Neural cell (in vitro differentiated cells): Measurements from ENCODE around the gene YPEL2. TPM values are rescaled to one million over a fixed set of nuclear protein-coding genes. Genes with fewer than 3 reads are reported as not detected.

Source experiments
- H2AFZ ChIP-seq: fragments of 200-600, 300-800 bp; sonication (generic), shearing (Covaris generic); 2 replicates; pipeline ENCODE4 v1.6.0; 2014; ENCODE audit warnings: low read depth, mild to moderate bottlenecking, antibody characterized with exemption, low read length, moderate library complexity
- H3F3A ChIP-seq: fragments of 200-600 bp; shearing (Covaris generic); 2 replicates; pipeline ENCODE4 v1.6.1; 2016; ENCODE audit warnings: mild to moderate bottlenecking, moderate library complexity, mixed read lengths, antibody characterized with exemption, low read length; ENCODE audit not compliant: insufficient read depth, poor library complexity, severe bottlenecking
- H3K27ac ChIP-seq: fragments of 200-600, 300-800 bp; sonication (generic), shearing (Covaris generic); 2 replicates; pipeline ENCODE4 v1.5.1; 2014; ENCODE audit warnings: mild to moderate bottlenecking, low read length, moderate library complexity
- H3K27me3 ChIP-seq: fragments of 300-800, 200-600 bp; sonication (generic), shearing (Covaris generic); 2 replicates; pipeline ENCODE4 v1.6.0; 2014; ENCODE audit warnings: mild to moderate bottlenecking, low read depth, low read length, moderate library complexity; ENCODE audit not compliant: insufficient read depth
- H3K36me3 ChIP-seq: fragments of 300-800, 200-600 bp; sonication (generic), shearing (Covaris generic); 2 replicates; pipeline ENCODE4 v1.5.1; 2014; ENCODE audit warnings: mild to moderate bottlenecking, antibody characterized with exemption, low read length, moderate library complexity; ENCODE audit not compliant: insufficient read depth
- H3K4me2 ChIP-seq: fragments of 300-800, 200-600 bp; sonication (generic), shearing (Covaris generic); 2 replicates; pipeline ENCODE4 v1.6.0; 2014; ENCODE audit warnings: mild to moderate bottlenecking, low read length
- H3K4me3 ChIP-seq: fragments of 300-800, 200-600 bp; sonication (generic), shearing (Covaris generic); 2 replicates; pipeline ENCODE4 v1.5.1; 2014; ENCODE audit warnings: mild to moderate bottlenecking, low read length, moderate library complexity
- H3K79me2 ChIP-seq: fragments of 200-600 bp; shearing (Covaris generic); replicated peaks from 2 replicates; pipeline ENCODE4 v1.6.0; 2014; ENCODE audit warnings: mild to moderate bottlenecking, low read length, moderate library complexity; ENCODE audit not compliant: insufficient read depth
- H3K9ac ChIP-seq: fragments of 300-800, 200-600 bp; sonication (generic), shearing (Covaris generic); 2 replicates; pipeline ENCODE4 v1.6.1; 2016; ENCODE audit warnings: mild to moderate bottlenecking, low read length, mixed read lengths
- H3K9me2 ChIP-seq: fragments of 200-600 bp; shearing (Covaris generic); 2 replicates; pipeline ENCODE4 v1.6.1; 2016; ENCODE audit warnings: mild to moderate bottlenecking, low read length, mixed read lengths; ENCODE audit not compliant: insufficient read depth
- H3K9me3 ChIP-seq: fragments of 200-600, 300-800 bp; sonication (generic), shearing (Covaris generic); 2 replicates; pipeline ENCODE4 v1.6.1; 2016; ENCODE audit warnings: mild to moderate bottlenecking, mixed run types, low read length, moderate library complexity, mixed read lengths
- H4K20me1 ChIP-seq: fragments of 200-600 bp; shearing (Covaris generic); 2 replicates; pipeline ENCODE4 v1.6.1; 2016; ENCODE audit warnings: mild to moderate bottlenecking, mixed run types; ENCODE audit not compliant: insufficient read depth
- CTCF ChIP-seq: fragments of 450-650 bp; IDR thresholded peaks from 2 replicates; pipeline ENCODE4 v1.5.1; 2014; ENCODE audit warnings: antibody characterized with exemption, mild to moderate bottlenecking, moderate library complexity; ENCODE audit not compliant: poor library complexity, severe bottlenecking
- EP300 ChIP-seq: fragments of 450-650 bp; conservative IDR thresholded peaks from 2 replicates; pipeline ENCODE4 v1.6.1; 2014; ENCODE audit warnings: antibody characterized with exemption, mild to moderate bottlenecking, moderate library complexity; ENCODE audit not compliant: poor library complexity, severe bottlenecking
- EZH2 ChIP-seq: fragments of 200-600, 300-800 bp; shearing (Covaris generic), sonication (generic); IDR thresholded peaks from 2 replicates; pipeline ENCODE4 v1.6.1; 2014; ENCODE audit warnings: antibody characterized with exemption, low read length, borderline replicate concordance, mild to moderate bottlenecking; ENCODE audit not compliant: insufficient read depth, poor library complexity, severe bottlenecking
- MXI1 ChIP-seq: fragments of 450-650 bp; conservative IDR thresholded peaks from 2 replicates; pipeline ENCODE4 v1.6.1; 2014; ENCODE audit warnings: antibody characterized with exemption, mild to moderate bottlenecking; ENCODE audit not compliant: poor library complexity, severe bottlenecking
- POLR2AphosphoS5 ChIP-seq: IDR thresholded peaks from 2 replicates; pipeline ENCODE4 v1.6.1; 2012
- RAD21 ChIP-seq: fragments of 450-650 bp; conservative IDR thresholded peaks from 2 replicates; pipeline ENCODE4 v1.6.1; 2014; ENCODE audit warnings: antibody characterized with exemption, mild to moderate bottlenecking, moderate library complexity
- REST ChIP-seq: IDR thresholded peaks from 2 replicates; pipeline ENCODE4 v1.6.1; 2012; ENCODE audit warnings: borderline replicate concordance
- SMC3 ChIP-seq: fragments of 450-650 bp; conservative IDR thresholded peaks from 2 replicates; pipeline ENCODE4 v1.6.1; 2014; ENCODE audit warnings: antibody characterized with exemption, mild to moderate bottlenecking, moderate library complexity; ENCODE audit not compliant: poor library complexity
- TAF1 ChIP-seq: IDR thresholded peaks from 2 replicates; pipeline ENCODE4 v1.6.1; 2012; ENCODE audit warnings: low read depth
- polyA minus RNA-seq: library from RNA; depleted of rRNA, polyadenylated mRNA; stranded (reverse); fragments of >200 nt; gene quantifications from 2 replicates; pipeline ENCODE4 v1.2.3, GENCODE V29; 2014
- polyA plus RNA-seq: library from polyadenylated mRNA; depleted of rRNA; stranded (reverse); fragments of >200 nt; gene quantifications from 2 replicates; pipeline ENCODE4 v1.2.3, GENCODE V29; 2014

The YPEL2 gene
- polyA plus RNA-seq (16.1 and 17.0 TPM in 2 replicates), polyA minus RNA-seq (20.1 and 20.5 TPM in 2 replicates)

GRCh38 chr17:59331129-59331928, at the start of gene YPEL2:
Gene YPEL2 (plus strand): TSS chr17:59331655. CDS start chr17:59353410, 21,755 bp downstream.
- Histone ChIP-seq H3K4me3 (peak within 1 kb of the TSS; percentile 87), H3K9me2 (no peaks in the 10 kb centered on the region), H3K27me3 (no peaks in the 10 kb centered on the region), H3F3A (no peaks in the 10 kb centered on the region), H3K36me3 (no peaks in the 10 kb centered on the region), H3K27ac (no peak within 1 kb of the TSS), H3K9ac (peak within 1 kb of the TSS; percentile 64), H3K79me2 (peaks cover 4% of the 10 kb centered on the region), H3K4me2 (peak within 1 kb of the TSS; percentile 69), H2AFZ (peak within 1 kb of the TSS; percentile 51), H4K20me1 (no peaks in the 10 kb centered on the region), H3K9me3 (no peaks in the 10 kb centered on the region)
- TF ChIP-seq SMC3 = peak; percentile 13
- TF ChIP-seq CTCF = no peak
- no peak for TF ChIP-seq EZH2
- TF ChIP-seq TAF1 = no peak
- TF ChIP-seq RAD21 = peak; percentile 13
- peak; percentile 86 for TF ChIP-seq MXI1
- peak; percentile 34 for TF ChIP-seq EP300
- peak; percentile 41 for TF ChIP-seq POLR2AphosphoS5
- TF ChIP-seq REST = no peak

GRCh38 chr17:59284317-59284716, 47.1 kb upstream of the YPEL2 start:
- Histone ChIP-seq H3K79me2 (no peaks in the 10 kb centered on the region), H3K27ac (no peak overlapping the region), H3K9me3 (no peaks in the 10 kb centered on the region), H3K27me3 (no peaks in the 10 kb centered on the region), H3F3A (no peaks in the 10 kb centered on the region), H3K36me3 (no peaks in the 10 kb centered on the region), H4K20me1 (no peaks in the 10 kb centered on the region), H2AFZ (no peak overlapping the region), H3K9ac (no peak overlapping the region), H3K4me2 (no peak overlapping the region), H3K9me2 (no peaks in the 10 kb centered on the region), H3K4me3 (no peak overlapping the region)
- TF ChIP-seq RAD21 (no peak), MXI1 (no peak), POLR2AphosphoS5 (no peak), TAF1 (no peak), EZH2 (no peak), REST (no peak), EP300 (no peak), CTCF (no peak), SMC3 (no peak)
